HG02938 (cell line): ENCODE data around the gene PRKAG2.

Experiments used
- ATAC-seq: cut with Tn5 transposase; IDR thresholded peaks from one replicate; pipeline ENCODE4 v1.9.1; 2021; ENCODE audit warnings: mild to moderate bottlenecking, moderate library complexity; ENCODE audit not compliant: unreplicated experiment

The PRKAG2 gene

DNA sequence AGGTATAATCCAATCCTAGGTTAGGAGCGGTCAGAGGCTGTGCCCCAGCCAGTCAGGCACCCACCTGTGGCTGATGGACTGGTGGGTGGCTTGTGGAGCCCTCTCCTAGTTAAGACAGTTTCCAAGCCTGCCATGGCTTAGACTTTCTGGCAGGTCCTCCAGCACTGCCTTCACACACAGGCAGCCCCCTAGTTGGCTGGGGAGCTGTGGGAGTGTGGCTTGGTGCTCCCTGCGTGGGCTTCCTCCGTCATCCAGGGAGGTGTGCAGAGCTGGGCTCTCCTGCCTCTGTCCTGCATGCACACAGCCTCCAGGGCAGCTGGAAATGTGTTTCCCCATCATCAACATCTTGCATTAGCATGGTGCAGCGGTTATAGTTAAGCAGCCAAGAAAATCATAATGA is 273.0 kb downstream of the PRKAG2 start:
- no peak for ATAC-seq

DNA sequence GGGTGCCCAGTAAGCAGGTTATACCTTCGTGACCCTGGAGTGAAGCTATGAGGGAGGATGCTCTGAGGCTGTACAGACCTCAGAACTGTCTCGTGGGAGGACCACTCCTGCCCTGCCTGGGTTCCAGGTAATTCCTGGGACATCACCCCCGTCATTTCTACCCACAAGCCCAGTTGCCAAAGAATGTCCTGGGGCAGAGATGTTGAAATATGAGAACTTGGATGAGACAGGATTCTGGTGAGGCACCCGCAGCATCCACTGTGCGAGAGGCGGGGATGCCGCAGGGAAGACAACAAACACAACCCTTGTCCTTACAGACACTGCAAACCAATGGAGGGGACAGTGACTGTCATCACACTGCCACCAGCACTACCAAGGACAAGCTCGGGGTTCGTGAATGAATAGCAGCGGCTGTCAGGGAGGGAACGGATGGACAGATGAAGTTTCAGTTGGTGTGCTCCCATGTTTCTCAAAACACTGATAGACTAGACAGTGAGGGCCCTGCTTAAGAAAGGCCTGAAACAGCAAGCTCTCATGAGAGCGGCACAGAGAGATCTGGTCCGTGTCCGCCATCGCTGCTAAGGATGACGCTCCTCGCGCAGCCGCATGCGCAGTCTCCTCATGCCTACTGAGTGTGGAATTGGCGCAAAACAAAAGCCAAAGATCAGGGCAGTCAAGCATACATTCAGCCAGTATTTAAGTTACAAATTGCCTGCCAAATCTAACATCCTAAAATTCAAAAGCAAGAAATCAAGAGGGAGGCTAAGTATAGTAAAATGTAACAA is 275.2 kb downstream of the PRKAG2 start:
- ATAC-seq = no peak

GRCh38 chr7:151600331-151600730 is 276.6 kb downstream of the PRKAG2 start:
- ATAC-seq = no peak

GRCh38 chr7:151599401-151600227 is 277.3 kb downstream of the PRKAG2 start:
- ATAC-seq = no peak

DNA sequence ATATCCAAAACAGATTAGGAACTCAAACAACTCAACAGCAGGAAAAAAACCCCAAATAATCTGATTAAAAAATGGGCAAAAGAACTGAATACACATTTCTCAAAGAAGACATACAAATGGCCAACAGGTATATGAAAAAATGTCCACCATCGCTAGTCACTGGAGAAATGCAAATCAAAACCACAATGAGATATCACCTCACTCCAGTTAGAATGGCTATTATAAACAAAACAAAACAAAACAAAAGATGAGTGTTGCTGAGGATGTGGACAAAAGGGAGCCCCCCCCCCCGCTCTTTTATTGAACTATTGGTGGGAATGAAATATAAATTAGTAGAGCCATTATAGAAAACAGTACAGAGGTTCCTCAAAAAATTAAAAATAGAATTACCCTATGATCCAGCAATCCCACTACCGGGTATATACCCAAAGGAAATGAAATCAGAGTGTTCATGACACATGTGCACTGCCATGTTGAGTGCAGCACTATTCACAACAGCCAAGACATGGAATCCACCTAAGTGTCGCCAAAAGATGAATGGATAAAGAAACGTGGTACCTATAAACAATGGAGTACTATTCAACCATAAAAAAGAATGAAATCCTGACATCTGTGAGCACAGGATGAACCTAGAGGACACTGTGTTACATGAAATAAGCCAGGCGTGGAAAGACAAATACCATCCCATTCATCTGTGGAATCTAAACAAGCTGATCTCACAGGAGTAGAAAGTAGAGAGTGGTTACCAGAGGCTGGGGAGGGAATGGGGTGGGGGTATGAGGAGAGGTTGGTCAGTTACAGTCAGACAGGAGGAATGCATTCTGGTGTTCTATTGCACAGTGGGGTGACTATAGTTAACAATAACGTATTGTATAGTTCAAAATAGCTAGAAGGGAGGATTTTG is 279.1 kb downstream of the PRKAG2 start:
- ATAC-seq = no peak

DNA sequence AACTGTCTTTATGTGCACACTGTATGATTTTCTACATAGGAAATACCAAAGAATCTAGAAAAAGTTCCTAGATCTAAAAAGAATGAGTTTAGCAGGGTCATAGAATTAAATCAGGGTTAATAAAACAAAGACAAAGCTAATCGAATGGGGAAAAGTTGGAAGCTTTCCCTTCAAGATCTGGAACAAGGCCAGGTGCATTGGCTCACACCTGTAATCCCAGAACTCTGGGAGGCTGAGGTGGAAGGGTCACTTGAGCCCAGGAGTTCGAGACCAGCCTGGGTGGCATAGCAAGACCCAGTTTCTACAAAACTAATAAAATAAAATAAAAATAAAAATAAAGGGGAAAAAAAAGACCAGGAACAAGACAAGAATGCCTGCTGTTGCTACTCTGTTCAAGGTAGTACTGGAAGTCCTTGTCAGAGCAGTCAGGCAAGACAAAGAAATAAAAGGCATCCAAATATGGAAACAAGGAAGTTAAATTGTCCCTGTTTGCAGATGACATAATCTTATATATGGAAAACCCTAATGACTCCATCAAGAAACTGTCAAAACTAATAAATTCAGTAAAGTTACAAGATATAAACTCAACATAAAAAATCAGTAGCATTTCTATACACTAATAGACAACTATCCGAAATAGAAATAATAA is 281.1 kb downstream of the PRKAG2 start:
- no peak for ATAC-seq

- ATAC-seq = no peak
Measured at GRCh38 chr7:151592868-151593486, 283.9 kb downstream of the PRKAG2 start.

DNA sequence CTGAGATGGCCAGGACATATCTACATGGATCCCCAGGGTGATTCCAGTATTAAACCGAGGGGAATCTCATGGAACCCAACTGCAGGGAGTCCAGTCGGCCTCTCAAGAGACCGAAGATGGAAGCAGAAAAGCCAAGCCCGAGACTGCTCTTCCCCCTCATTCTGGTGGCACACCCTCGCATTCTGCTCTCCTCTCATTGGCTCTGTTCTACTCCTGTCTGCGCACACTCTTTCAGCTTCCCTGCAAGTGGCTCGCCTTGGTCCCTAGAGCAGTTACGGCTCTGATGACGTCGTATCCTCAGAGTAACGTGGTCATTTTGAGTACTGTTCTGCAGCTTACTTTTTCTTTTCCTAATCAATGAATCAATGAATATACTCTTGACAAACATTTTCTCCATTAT is 284.6 kb downstream of the PRKAG2 start:
- no peak for ATAC-seq

- ATAC-seq = no peak
Measured at GRCh38 chr7:151591866-151592265, 285.0 kb downstream of the PRKAG2 start.

DNA sequence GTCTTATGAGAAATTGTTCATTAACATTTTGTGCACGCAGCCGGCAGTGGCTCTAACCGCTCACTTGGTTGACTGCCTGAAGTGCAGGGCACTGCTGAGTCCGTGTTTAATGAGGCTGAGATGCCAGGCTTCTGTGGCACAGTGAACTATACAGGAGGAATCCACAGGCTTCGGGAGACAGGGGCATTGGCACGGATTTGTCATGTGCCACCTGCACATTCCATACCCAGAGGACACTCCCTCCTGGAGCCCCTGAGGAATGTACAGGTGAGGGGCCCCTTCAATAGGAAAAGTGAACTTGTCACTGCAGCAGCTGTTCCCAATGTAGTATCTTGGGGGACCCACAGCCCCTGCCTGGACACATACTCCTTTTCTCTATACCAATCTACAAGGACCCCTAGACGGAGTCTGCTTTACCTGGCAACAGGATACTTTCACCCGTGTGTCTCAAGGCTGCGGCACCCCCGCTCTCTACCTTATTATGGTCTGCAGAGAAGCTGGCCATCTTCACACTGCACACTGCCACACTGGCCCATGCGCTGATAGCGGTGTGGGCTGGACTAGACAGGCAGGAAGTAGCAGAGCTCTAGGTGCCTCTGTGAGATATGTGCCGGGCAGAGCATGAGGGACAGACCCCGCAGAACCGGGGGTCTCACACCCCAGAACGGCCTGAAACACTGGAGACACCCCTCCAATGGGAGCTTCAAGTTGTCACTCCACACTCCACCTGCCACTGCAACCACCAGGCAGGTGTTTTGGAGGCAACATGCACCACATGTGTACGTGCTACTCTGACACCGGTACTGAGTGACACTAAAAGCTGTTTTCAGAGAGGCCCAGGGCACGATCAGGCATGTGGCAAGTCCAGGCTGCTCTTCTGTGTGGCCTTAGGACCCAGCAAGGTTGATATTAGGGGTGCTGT is 285.8 kb downstream of the PRKAG2 start:
- ATAC-seq = no peak

GRCh38 chr7:151590071-151590849 is 286.7 kb downstream of the PRKAG2 start:
- no peak for ATAC-seq

DNA sequence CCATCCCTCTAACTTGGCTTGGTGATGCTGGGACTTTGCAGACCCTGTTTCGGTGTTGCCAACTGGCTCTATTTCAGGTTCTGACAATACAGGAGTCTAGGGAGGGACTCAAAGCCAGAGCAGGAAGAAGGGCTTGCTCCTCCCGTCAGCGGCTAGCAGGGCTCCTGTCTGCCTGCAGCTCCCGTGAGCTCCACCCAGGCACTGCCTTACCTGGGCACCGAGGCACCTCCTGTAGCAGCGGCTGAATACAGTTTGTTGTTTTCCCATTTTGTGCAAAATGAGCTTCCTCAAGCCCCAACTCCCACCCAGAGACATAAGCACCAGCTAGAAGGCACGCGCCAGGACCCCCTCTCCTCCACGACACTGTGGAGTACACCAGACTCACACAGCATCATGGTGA is 287.9 kb downstream of the PRKAG2 start:
- ATAC-seq = no peak

GRCh38 chr7:151586531-151587260 is 290.2 kb downstream of the PRKAG2 start:
- no peak for ATAC-seq

DNA sequence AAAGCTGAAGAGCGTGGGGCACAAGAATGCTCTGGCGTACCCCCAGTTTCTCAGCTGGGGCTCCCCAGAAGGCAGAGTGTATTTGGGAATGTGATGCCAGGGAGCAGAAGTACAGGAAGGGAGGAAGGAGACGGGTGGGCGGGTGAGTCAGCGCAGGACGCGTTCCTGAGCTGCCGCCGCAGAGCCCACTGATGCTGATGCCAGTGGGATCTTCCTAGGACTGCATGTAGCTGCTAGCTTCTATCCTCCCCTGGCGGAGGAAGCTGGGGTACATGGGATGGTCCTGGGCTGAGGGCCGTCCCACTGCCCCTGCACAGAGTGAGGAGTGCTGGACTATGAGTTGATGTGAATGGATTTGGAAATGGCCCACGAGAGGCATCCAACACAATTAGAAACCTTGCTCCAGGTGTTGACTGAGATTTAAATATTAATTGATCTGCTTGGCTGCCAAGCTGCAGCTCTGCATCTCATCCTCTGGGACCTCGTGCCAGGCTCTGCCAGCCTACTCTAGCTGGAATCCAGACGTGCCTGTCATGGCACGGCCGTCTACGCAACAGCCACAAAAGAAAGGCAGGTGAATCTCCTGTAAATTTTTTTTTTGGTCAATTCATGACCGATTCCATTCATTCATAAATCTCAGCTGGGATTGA is 291.0 kb downstream of the PRKAG2 start:
- ATAC-seq = no peak

DNA sequence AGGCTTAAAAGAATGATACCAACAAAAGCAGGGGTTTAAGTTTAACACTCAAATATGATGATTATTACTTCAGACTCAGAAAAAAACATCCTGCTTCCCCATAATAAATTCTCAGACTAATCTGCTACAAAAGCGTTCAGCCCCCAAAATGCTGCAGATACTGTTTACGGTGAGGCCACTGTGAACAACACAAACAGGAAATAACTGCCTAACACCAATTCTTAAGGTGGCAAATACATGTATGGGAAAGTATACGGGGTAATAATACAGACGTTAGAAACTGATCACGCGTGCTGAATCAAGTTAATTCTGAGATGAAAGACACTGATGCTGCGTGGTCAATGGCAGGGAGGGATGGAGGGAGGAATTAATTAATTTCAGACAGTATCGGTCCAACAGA is 295.2 kb downstream of the PRKAG2 start:
- ATAC-seq = no peak

DNA sequence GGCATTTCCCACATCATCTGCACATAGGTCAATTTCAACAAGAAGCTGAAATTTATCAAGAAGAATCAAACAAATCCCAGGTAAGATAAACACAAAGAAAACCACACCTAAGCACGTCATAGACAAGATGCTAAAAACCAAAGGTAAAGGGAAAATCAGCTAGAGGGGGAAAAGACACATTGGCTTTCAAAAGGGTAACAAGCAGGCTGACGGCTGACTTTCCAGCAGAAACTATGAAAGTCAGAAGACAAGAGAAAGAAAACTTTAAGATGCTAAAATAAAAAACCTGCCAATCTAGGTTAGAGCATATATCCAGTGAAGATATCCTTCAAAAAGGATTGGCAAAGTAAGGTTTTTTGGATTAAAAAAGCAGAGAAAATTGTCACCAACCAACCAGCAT is 297.3 kb downstream of the PRKAG2 start:
- no peak for ATAC-seq

- ATAC-seq = no peak
Measured at GRCh38 chr7:151575410-151575809, 301.5 kb downstream of the PRKAG2 start.
